HFF-Myc (cell line): Measurements from ENCODE around the gene AURKAIP1.

Source experiments
- DNase-seq: peaks from one replicate; pipeline ENCODE4 v3.0.0-alpha.2; 2011; ENCODE audit warnings: low read depth; ENCODE audit errors: extremely low read depth
- H3K4me3 ChIP-seq: replicated peaks from 2 replicates; pipeline ENCODE4 v1.5.1; 2011; ENCODE audit warnings: low read depth, mild to moderate bottlenecking, control low read depth, low read length
- CTCF ChIP-seq: IDR thresholded peaks from 2 replicates; pipeline ENCODE4 v1.5.1; 2012; ENCODE audit warnings: mild to moderate bottlenecking, low read depth, low read length, control low read depth; ENCODE audit errors: missing control alignments

The AURKAIP1 gene

GRCh38 chr1:1335283-1335682 lies 39.7 kb downstream of the AURKAIP1 start:
- no peak overlapping the region for H3K4me3 ChIP-seq
- TF ChIP-seq CTCF: no peak
- DNase-seq: no peak

- no peak for TF ChIP-seq CTCF
- H3K4me3 ChIP-seq: no peak overlapping the region
- no peak for DNase-seq
Observed at GRCh38 chr1:1334835-1335234, 40.2 kb downstream of the AURKAIP1 start.

DNA sequence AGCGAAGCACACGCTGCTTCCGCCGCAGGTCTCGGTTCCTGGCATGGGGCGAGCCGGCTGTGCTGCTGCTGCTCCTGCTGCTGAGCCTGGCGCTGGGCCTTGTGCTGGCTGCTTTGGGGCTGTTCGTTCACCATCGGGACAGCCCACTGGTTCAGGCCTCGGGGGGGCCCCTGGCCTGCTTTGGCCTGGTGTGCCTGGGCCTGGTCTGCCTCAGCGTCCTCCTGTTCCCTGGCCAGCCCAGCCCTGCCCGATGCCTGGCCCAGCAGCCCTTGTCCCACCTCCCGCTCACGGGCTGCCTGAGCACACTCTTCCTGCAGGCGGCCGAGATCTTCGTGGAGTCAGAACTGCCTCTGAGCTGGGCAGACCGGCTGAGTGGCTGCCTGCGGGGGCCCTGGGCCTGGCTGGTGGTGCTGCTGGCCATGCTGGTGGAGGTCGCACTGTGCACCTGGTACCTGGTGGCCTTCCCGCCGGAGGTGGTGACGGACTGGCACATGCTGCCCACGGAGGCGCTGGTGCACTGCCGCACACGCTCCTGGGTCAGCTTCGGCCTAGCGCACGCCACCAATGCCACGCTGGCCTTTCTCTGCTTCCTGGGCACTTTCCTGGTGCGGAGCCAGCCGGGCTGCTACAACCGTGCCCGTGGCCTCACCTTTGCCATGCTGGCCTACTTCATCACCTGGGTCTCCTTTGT lies 41.3 kb downstream of the AURKAIP1 start:
- no peak overlapping the region for H3K4me3 ChIP-seq
- no peak for DNase-seq
- TF ChIP-seq CTCF: no peak

DNA sequence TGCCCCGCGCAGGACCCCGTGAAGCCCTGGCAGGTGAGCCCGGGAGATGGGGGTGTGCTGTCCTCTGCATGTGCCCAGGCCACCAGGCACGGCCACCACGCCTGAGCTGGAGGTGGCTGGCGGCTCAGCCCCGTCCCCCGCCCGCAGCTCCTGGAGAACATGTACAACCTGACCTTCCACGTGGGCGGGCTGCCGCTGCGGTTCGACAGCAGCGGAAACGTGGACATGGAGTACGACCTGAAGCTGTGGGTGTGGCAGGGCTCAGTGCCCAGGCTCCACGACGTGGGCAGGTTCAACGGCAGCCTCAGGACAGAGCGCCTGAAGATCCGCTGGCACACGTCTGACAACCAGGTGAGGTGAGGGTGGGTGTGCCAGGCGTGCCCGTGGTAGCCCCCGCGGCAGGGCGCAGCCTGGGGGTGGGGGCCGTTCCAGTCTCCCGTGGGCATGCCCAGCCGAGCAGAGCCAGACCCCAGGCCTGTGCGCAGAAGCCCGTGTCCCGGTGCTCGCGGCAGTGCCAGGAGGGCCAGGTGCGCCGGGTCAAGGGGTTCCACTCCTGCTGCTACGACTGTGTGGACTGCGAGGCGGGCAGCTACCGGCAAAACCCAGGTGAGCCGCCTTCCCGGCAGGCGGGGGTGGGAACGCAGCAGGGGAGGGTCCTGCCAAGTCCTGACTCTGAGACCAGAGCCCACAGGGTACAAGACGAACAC lies 42.1 kb downstream of the AURKAIP1 start:
- no peak for DNase-seq
- no peak for TF ChIP-seq CTCF
- H3K4me3 ChIP-seq: no peak overlapping the region

- DNase-seq: no peak
- H3K4me3 ChIP-seq: no peak overlapping the region
- TF ChIP-seq CTCF: no peak
Observed at GRCh38 chr1:1332031-1332755, 42.8 kb downstream of the AURKAIP1 start.

DNA sequence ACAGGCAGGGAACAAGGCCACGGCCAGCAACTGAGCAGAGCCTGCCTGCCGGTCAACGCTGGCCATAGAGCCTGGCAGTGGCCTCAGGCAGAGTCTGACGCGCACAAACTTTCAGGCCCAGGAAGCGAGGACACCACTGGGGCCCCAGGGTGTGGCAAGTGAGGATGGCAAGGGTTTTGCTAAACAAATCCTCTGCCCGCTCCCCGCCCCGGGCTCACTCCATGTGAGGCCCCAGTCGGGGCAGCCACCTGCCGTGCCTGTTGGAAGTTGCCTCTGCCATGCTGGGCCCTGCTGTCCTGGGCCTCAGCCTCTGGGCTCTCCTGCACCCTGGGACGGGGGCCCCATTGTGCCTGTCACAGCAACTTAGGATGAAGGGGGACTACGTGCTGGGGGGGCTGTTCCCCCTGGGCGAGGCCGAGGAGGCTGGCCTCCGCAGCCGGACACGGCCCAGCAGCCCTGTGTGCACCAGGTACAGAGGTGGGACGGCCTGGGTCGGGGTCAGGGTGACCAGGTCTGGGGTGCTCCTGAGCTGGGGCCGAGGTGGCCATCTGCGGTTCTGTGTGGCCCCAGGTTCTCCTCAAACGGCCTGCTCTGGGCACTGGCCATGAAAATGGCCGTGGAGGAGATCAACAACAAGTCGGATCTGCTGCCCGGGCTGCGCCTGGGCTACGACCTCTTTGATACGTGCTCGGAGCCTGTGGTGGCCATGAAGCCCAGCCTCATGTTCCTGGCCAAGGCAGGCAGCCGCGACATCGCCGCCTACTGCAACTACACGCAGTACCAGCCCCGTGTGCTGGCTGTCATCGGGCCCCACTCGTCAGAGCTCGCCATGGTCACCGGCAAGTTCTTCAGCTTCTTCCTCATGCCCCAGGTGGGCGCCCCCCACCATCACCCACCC lies 43.7 kb downstream of the AURKAIP1 start, which contains the start of gene TAS1R3:
Gene TAS1R3, plus strand, starts transcription at position 213 of the 898 bp plus-strand sequence. Its CDS starts 66 bp downstream, at position 279.
- no peak for TF ChIP-seq CTCF
- no peak within 1 kb of the TSS for H3K4me3 ChIP-seq
- no peak for DNase-seq
